GM21390 (cell line): ENCODE results near the gene ANKRD53.
A peak's percentile ranks its signal among the peaks of the same experiment; 100 is the strongest.
"Not testable (repeated sequence)": the region's sequence is repeated elsewhere in the genome, so short reads cannot be mapped to it uniquely, and the experiment has no call there.

ENCODE experiments used
- ATAC-seq: cut with Tn5 transposase; IDR thresholded peaks from one replicate; pipeline ENCODE4 v1.9.1; 2021; ENCODE audit not compliant: unreplicated experiment

Gene ANKRD53

GRCh38 chr2:70988726-70989648, 10.6 kb downstream of the ANKRD53 start:
- no peak for ATAC-seq

GRCh38 chr2:70990216-70990615, 11.8 kb downstream of the ANKRD53 start:
- no peak for ATAC-seq

- ATAC-seq: no peak
Measured at GRCh38 chr2:70991142-70991541, 12.7 kb downstream of the ANKRD53 start.

- no peak for ATAC-seq
Measured at GRCh38 chr2:70991742-70992141, 13.3 kb downstream of the ANKRD53 start.

- no peak for ATAC-seq
Measured at GRCh38 chr2:70992945-70993853, 14.8 kb downstream of the ANKRD53 start.

- ATAC-seq: peak; percentile 21
Measured at GRCh38 chr2:70994009-70994698, 15.7 kb downstream of the ANKRD53 start.

GRCh38 chr2:70994699-70995425, 16.4 kb downstream of the ANKRD53 start, which contains the start of gene TEX261:
Gene TEX261 (minus strand): TSS chr2:70994873. CDS start chr2:70994757, 116 bp downstream.
- peak; percentile 97 for ATAC-seq

- ATAC-seq: peak; percentile 48
Measured at GRCh38 chr2:70995426-70995729, 16.9 kb downstream of the ANKRD53 start.

GRCh38 chr2:70998885-70999284, 20.5 kb downstream of the ANKRD53 start:
- ATAC-seq: not testable (repeated sequence)

- ATAC-seq: no peak
Measured at GRCh38 chr2:70999362-70999761, 20.9 kb downstream of the ANKRD53 start.

GRCh38 chr2:70999931-71000330, 21.5 kb downstream of the ANKRD53 start:
- not testable (repeated sequence) for ATAC-seq

- peak; percentile 96 for ATAC-seq
Measured at GRCh38 chr2:71000780-71001591, 22.6 kb downstream of the ANKRD53 start.

GRCh38 chr2:71001592-71001927, 23.1 kb downstream of the ANKRD53 start:
- ATAC-seq: no peak

GRCh38 chr2:71001981-71002570, 23.6 kb downstream of the ANKRD53 start:
- no peak for ATAC-seq

- no peak for ATAC-seq
Measured at GRCh38 chr2:71003396-71003795, 25.0 kb downstream of the ANKRD53 start.

GRCh38 chr2:71003966-71004755, 25.7 kb downstream of the ANKRD53 start:
- ATAC-seq: no peak

- no peak for ATAC-seq
Measured at GRCh38 chr2:71004857-71005256, 26.4 kb downstream of the ANKRD53 start.
